HG03342 (cell line): Measurements from ENCODE around the gene SPRTN.

ENCODE experiments used
- ATAC-seq: cut with Tn5 transposase; IDR thresholded peaks from one replicate; pipeline ENCODE4 v1.9.1; 2021; ENCODE audit warnings: mild to moderate bottlenecking, moderate library complexity; ENCODE audit not compliant: unreplicated experiment

Gene SPRTN, protein sequence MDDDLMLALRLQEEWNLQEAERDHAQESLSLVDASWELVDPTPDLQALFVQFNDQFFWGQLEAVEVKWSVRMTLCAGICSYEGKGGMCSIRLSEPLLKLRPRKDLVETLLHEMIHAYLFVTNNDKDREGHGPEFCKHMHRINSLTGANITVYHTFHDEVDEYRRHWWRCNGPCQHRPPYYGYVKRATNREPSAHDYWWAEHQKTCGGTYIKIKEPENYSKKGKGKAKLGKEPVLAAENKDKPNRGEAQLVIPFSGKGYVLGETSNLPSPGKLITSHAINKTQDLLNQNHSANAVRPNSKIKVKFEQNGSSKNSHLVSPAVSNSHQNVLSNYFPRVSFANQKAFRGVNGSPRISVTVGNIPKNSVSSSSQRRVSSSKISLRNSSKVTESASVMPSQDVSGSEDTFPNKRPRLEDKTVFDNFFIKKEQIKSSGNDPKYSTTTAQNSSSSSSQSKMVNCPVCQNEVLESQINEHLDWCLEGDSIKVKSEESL

GRCh38 chr1:231338270-231339128 is at the start of gene SPRTN:
Gene SPRTN (plus strand): TSS chr1:231338293. CDS start chr1:231338384, 91 bp downstream.
- peak; percentile 1 for ATAC-seq

DNA sequence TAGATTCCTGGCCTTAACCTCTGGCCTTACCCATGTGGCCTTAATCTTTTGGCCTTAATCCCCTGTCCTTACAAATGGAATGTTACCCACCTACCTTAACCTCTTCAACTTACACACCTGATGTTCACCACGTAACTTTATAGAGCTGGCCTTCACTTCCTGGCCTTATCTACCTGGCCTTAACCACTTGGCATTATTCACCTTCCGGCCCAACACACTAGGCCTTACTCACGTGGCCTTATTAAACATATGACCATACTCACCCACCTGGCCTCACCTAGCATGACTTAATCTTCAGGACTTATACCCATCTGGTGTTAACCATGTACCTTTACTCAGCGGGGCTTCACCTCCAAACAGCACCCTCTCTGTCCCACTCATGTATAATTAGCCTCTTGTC is 42.2 kb upstream of the SPRTN start:
- no peak for ATAC-seq

- no peak for ATAC-seq
These were observed 36.1 kb upstream of the SPRTN start for GRCh38 chr1:231301990-231302389.

DNA sequence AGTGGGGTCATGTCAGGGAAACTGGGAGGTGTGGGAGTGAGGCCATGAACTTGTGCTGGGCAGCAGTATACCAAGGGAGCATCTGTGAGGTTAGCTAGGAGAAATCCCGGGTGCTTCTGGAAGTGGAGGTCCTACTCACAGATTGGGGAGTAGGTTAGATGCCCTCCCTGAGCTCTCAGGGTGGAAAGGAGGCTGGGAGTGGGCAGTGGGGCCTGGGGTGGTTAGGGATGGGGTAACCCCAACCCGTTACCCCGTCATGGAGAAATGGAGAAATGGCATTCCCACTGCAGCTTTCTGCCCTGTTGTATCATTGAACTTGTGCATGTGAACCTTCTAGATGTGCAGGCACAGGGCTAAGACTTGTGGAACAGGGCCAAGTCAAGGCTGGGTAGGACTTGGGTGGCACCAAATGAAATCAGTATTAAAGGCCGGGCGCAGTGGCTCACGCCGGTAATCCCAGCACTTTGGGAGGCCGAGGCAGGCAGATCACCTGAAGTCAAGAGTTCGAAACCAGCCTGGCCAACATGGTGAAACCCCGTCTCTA is 27.6 kb upstream of the SPRTN start:
- no peak for ATAC-seq

- no peak for ATAC-seq
These were observed 26.2 kb upstream of the SPRTN start for GRCh38 chr1:231311720-231312431.

GRCh38 chr1:231312432-231312788 is 25.7 kb upstream of the SPRTN start:
- no peak for ATAC-seq

DNA sequence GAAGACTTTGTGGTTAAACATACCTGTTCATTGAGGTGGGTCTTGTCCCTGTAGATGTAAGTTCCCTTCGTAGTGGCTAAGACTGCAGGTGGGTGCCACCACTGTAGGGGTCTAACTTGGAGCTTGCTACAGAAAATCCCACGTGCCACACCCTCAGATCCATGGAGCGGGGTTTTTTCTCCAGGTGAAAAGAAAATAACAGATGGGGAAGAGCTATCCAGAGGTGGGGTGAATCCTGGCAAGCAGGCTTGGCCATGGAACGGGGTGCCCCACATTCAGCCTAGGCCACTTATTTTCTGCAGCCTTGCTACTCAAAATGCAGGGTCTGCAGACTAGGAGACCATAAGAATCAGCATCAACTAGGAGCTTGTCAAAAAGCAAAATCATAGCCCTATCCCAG is 24.4 kb upstream of the SPRTN start:
- no peak for ATAC-seq

- ATAC-seq, result peak; percentile 73
These were observed 22.2 kb upstream of the SPRTN start for GRCh38 chr1:231315887-231316286.

DNA sequence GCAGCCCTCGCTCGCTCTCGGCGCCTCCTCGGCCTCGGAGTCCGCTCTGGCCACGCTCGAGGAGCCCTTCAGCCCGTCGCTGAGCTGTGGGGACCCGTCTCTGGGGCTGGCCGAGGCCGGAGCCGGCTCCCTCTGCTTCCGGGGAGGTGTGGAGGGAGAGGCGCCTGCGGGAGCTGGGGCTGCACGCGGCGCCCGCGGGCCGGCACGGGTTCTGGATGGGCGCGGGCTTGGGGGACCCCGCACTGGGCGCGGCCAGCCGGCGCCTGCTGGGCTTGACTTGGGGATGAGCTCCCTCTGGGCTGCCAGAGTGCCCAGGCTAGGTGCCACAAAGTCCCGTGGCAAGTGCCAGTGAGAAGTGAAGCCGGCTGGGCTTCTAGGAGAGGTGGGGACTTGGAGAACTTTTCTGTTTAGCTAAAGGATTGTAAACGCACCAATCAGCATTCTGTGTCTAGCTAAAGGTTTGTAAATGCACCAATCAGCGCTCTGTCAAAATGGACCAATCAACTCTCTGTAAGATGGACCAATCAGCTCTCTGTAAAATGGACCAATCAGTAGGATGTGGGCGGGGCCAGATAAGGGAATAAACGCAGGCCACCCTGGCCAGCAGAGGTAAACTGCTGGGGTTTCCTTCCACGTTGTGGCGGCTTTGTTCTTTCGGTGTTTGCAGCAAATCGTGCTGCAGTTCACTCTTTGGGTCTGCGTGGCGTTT is 20.6 kb upstream of the SPRTN start:
- no peak for ATAC-seq

DNA sequence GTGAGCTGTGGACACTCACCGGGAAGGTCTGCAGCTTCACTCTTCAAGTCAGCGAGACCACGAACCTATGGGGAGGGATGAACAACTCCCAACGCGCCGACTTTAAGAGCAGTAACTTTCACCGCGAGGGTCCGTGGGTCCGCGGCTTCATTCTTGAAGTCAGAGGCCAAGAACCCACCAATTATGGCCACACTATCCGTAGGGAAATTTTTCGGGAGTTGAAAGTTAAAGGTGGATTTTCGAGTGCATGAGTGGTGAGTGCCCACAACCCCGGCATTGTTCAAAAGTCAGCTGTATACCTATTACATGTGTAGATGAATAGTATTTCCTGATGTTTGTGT is 20.1 kb upstream of the SPRTN start:
- no peak for ATAC-seq

- no peak for ATAC-seq
These were observed 19.5 kb upstream of the SPRTN start for GRCh38 chr1:231318568-231318967.

- no peak for ATAC-seq
These were observed 19.0 kb upstream of the SPRTN start for GRCh38 chr1:231319080-231319479.

DNA sequence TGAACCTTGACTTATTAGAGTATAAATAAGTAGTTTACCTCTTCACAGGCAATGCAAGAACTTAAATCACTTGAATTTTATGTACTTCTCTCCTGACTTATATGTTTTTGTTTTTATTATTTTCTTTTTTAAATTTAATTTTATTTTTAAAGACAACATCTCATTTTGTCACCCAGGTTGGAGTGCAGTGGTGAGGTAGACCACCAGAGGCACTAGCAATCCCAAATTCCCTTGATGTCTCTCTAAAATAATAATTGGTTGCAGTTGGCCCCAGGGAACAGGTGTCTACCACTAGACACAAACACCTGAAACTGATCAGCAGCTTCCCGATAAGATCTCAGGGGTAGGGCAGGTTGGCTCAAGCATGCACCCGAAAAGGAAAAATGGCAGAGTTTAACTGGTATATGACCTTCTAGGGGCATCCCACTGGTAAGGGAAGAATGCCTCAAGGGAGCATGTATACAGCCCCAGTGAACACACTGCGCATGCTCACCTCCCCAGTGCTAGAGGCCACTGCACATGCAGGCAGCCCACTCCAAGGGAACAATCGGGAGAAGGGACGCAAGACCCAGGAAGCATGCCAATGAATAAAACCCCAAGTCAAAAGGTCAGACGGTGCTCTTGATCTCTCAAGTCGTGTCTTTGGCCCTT is 15.1 kb upstream of the SPRTN start:
- ATAC-seq, result no peak

GRCh38 chr1:231324660-231325059 is 13.4 kb upstream of the SPRTN start:
- ATAC-seq, result no peak

- ATAC-seq, result no peak
These were observed 11.8 kb upstream of the SPRTN start for GRCh38 chr1:231326248-231326647.

GRCh38 chr1:231327617-231328016 is 10.5 kb upstream of the SPRTN start:
- no peak for ATAC-seq

DNA sequence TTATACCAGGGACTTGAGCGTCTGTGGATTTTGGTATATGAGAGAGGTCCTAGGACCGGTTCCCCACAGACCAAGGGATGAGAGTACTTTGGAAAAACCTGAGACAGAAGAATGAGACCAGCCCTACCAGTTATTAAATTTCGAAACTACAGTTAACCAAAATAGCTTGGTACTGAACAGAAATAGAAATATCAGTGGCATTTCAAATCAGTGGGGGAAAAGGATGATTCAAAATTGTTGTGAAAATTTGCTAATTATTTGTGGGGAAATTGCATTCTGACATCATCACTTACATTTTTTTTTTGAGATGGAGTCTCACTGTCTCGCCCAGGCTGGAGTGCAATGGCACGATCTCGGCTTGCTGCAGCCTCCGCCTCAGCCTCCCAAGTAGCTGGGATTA is 8.6 kb upstream of the SPRTN start:
- no peak for ATAC-seq

DNA sequence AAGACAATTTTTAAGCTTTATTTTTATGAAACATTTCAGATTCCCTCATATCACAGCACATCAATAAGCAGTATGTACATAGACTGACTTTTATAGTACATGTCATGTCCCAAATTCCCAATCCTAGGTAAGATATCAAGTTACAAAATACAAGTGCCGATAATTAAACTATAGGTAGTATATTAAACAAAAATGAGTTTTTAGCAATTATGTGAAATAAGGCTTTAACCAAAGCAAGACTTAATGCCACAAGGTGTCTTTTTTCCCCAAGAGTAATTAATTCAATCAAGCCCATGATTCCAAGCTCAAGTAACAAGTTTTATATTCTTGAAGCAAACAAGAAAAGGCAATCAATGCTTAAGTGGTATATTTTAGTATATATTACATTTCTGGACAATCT is 5.3 kb upstream of the SPRTN start:
- no peak for ATAC-seq

GRCh38 chr1:231334079-231334666 is 3.9 kb upstream of the SPRTN start:
- peak; percentile 29 for ATAC-seq

GRCh38 chr1:231334952-231335351 is 3.1 kb upstream of the SPRTN start:
- ATAC-seq, result no peak
